AG20443 (cell line): ENCODE measurements around the gene LRP4.

Source experiments
- DNase-seq: peaks from one replicate; pipeline ENCODE4 v3.0.0; 2012; ENCODE audit warnings: low spot score, mixed read lengths

The LRP4 gene

GRCh38 chr11:46918788-46919513 lies 601 bp upstream of the LRP4 start:
- DNase-seq = no peak

GRCh38 chr11:46917762-46918082 lies 628 bp downstream of the LRP4 start:
- no peak for DNase-seq

GRCh38 chr11:46917109-46917761 lies 1.1 kb downstream of the LRP4 start:
- DNase-seq = no peak

GRCh38 chr11:46916286-46917108 lies 1.9 kb downstream of the LRP4 start:
- DNase-seq = peak; percentile 86

GRCh38 chr11:46914910-46915309 lies 3.4 kb downstream of the LRP4 start:
- DNase-seq = no peak

GRCh38 chr11:46914363-46914762 lies 4.0 kb downstream of the LRP4 start:
- peak; percentile 73 for DNase-seq

- no peak for DNase-seq
These were observed 4.9 kb downstream of the LRP4 start for GRCh38 chr11:46913484-46913883.

GRCh38 chr11:46912526-46913150 lies 5.7 kb downstream of the LRP4 start:
- DNase-seq = no peak

- DNase-seq = no peak
These were observed 10.7 kb downstream of the LRP4 start for GRCh38 chr11:46907606-46908005.

GRCh38 chr11:46906609-46907041 lies 11.7 kb downstream of the LRP4 start:
- no peak for DNase-seq

- DNase-seq = no peak
These were observed 12.5 kb downstream of the LRP4 start for GRCh38 chr11:46905806-46906205.

GRCh38 chr11:46903846-46904245 lies 14.5 kb downstream of the LRP4 start:
- DNase-seq = no peak

GRCh38 chr11:46902694-46903093 lies 15.7 kb downstream of the LRP4 start:
- no peak for DNase-seq

GRCh38 chr11:46901156-46901555 lies 17.2 kb downstream of the LRP4 start:
- DNase-seq = no peak

GRCh38 chr11:46900091-46900746 lies 18.1 kb downstream of the LRP4 start:
- no peak for DNase-seq

GRCh38 chr11:46899501-46900025 lies 18.8 kb downstream of the LRP4 start:
- no peak for DNase-seq

GRCh38 chr11:46898396-46899095 lies 19.8 kb downstream of the LRP4 start:
- no peak for DNase-seq

GRCh38 chr11:46896719-46897406 lies 21.5 kb downstream of the LRP4 start:
- no peak for DNase-seq

GRCh38 chr11:46895821-46896220 lies 22.5 kb downstream of the LRP4 start:
- peak; percentile 29 for DNase-seq

- no peak for DNase-seq
These were observed 23.4 kb downstream of the LRP4 start for GRCh38 chr11:46894961-46895360.

GRCh38 chr11:46894506-46894905 lies 23.8 kb downstream of the LRP4 start:
- no peak for DNase-seq
